ENCODE results near the gene CHRFAM7A.
"Not testable (repeated sequence)": the region's sequence is repeated elsewhere in the genome, so short reads cannot be mapped to it uniquely, and the experiment has no call there.

The CHRFAM7A gene

GRCh38 chr15:30315704-30316103 lies 77.6 kb downstream of the CHRFAM7A start:
- not testable (repeated sequence) for DNase-seq

- not testable (repeated sequence) for DNase-seq
Observed at GRCh38 chr15:30310575-30310974, 82.8 kb downstream of the CHRFAM7A start.
